ENCODE results near the gene KIF17.
A peak's percentile ranks its signal among the peaks of the same experiment; 100 is the strongest.
"Not testable (repeated sequence)": the region's sequence is repeated elsewhere in the genome, so short reads cannot be mapped to it uniquely, and the experiment has no call there.

The KIF17 gene

DNA sequence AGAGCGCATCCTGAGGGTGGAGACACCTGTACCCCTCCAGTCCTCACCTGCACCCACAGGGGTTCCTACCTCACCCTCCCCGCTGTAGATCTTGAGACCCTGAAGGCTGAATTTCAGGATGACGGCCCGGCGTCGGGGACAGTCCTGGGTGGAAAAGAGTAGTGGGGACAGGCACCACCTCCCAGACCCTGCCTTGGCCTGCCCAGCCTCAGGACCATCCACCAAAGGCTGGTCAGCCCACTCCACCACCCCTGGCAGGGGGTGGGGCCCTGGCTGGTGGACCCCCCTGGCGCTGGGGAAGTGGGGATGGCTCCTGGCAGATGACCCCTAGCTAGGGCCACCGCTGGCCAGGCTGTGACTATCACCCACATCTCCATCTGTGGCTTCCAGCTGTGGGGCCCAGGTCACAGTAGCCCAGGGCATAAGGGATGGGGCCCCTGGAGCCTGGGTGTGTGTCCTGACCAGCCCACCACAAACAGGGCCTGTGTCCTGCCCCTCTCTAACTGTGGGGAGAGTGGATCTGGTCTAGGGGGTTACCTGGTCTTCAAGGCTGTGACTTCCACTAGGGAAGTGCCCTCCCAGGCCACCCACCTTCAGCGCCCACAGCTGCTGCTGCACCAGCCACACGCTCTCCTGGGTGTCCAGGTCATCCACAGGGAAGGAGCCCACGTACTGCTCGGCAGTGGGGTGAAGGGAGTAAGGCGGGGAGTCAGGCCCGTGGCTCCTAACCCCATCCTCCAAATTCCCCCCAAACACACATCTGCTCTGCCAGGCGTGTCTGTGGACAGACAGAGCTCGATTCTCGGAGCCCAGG lies 9.3 kb upstream of the KIF17 start:
- no peak for DNase-seq

DNA sequence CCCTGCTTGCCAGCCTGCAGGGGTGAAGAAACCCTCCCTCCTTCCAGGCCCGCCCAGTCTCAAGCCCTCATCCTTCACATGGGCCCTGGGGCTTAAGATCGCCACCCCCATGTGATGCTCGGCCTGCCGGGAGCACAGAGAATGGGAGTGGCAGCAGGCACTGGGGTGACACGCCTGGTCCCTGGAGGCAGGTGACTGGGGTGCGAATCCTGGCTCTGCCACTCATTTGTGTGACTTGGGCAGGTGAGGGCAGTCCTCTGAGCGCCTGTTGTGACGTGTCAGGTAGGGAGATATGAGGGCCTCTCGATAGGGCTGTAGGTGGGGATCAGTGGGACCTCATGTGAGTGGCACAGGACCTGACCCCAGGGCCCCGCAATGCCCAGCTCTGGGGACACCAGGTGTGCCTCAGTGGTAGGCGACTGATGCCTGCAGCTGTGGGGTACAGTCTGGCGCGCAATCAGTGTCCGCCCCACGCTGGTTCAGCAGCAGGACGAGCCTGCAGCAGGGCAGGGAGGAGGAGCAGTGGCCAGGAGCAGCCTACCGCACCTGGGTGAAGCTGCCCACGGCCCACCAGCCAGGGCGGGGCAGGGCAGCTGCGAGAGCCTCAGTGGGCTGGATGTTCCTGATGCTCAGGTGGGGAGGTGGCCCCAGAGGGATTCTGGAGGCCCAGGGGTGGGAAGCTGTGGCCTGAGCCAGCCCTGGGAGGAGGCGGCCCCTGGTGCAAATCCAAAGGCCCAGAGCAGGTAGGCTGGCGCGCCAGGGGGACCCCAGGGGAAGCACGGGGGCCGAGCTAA lies 8.5 kb upstream of the KIF17 start:
- DNase-seq = no peak

DNA sequence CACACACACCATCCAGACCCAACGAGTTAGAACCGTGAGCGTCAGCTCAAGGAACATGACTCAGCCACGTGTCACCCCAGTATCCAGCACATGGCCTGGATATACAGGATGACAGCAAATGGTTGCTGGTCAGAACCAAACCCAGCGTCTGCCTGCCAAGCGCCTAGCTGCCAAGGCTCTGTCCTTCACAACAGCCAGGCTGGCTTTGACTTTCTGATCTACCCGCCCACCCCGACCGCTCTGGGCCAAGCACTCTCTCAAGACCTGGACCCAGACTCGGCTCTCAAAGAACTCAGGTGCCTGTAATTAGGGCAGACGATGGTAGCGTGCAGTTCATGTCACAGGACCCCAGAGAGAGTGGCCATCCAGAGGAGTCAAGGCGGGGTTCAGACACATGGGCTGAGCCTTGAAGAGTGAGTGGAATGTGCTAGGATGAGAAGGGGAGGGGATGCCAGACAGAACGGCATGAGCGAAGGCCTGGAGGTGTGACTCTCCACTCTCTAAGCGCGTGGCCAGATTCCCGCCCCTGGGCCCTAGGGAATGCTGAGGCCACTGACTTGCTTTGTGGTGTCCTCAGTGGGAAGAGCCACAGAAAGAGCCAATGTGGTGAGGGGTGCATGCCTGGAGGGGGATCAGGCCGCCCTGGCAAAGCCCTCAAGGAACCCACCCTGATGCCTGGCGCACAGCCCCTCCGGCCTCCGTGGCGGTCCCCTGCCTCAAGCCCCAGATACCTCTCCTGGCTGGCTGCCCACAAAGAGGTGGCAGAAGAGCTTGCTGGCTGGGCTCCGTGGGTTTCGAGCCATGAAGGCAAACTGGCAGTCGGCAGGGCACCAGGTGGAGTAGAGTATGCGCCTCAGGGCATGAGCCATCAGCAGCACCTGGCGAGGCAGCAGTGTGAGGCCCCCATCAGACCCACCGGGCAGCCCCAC lies 7.6 kb upstream of the KIF17 start:
- DNase-seq = peak; percentile 82

DNA sequence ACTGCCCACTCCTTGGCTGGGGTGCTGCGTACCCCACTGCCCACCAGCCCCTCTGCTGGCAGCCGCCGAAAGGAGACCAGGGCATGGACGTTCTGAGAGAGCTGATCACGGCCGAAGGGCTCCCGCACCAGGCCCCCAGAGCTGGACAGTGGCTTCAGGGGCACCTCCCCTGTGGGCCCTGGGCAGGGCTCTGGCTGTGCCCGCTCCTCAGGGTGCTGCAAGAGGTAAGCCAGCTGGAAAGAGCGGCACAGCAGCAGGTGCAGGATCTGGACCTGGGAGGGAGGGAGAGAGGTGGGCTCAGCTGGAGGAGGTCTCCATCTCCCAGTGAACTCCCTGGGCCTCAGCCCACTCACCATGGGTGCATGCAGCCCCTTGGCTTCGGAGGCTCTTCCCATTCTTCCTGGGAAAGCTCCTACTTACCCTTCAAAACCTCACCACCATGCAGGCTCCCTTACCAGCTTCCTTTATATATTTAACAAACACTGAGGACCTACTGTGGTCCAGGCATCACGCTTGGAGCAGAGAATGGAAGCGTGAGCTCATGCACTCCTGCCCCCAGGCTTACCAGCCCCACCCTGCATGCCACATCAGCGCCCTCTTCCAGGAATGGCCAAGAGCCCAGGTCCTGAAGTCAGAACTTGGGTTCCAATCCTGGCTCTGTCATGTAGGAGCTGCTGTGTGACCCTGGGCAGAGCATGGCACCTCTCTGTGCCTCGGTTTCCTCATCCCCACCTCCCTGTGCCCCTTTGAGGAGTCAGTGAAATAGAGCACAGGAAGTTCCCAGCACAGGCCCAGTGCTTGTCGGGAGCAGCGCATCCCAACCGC lies 6.8 kb upstream of the KIF17 start:
- no peak for DNase-seq

DNA sequence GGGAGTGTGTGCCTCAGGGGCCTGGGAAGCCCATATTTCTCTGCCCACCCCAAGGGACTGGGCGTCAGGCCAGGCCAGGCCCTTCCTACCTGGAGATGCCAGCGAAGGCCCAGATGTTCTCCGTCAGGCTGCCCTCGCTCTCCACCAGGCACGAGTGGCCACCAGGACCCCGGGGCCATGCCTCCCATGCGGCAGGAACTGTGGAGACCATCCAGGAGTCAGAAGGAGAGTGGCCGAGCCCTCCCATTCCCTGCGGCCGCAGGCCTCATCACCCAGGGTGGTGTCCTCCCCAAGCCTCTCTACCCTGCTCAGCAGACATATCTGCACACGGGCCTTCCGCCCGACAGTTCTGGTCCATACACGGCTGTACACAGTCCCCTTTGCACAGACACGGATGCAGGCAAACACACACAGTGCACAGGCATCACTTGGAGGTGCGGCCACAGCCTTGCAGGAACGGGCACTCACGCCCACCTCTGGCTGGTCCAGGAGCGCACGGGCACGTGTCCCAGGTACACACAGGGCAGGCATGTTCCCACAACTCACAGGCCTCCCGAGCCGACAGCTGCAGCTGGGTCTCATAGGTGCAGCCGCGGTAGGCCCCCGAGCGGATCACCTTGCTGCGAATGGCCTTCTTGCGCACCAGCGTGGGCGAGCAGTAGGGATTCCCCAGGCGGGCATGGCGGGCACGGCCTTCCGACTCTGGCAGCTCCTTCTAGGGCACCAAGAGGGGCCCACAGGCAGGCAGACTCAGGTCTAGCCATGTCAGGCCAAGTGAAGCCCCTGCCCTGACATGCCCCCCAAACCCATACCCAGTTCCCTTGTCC lies 5.9 kb upstream of the KIF17 start:
- DNase-seq = no peak

DNA sequence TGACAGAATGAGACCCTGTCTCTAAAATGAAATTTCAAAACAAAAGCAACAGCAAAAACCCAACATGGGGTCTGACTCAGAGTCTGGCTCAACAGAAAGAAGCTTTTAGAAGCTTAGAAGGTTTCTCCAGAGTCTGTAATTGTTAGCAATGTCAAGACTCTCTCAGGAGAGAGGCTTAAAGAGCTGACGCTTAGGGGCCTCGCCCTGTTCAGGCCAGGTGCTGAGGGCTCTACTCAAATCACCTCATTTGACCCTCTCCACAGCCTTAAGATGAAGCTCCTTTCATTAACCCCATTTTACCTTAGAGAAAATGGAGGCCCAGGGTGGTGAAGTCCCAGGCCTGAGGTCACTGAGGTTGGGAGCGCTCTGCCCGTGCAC lies 5.3 kb upstream of the KIF17 start:
- DNase-seq = no peak

DNA sequence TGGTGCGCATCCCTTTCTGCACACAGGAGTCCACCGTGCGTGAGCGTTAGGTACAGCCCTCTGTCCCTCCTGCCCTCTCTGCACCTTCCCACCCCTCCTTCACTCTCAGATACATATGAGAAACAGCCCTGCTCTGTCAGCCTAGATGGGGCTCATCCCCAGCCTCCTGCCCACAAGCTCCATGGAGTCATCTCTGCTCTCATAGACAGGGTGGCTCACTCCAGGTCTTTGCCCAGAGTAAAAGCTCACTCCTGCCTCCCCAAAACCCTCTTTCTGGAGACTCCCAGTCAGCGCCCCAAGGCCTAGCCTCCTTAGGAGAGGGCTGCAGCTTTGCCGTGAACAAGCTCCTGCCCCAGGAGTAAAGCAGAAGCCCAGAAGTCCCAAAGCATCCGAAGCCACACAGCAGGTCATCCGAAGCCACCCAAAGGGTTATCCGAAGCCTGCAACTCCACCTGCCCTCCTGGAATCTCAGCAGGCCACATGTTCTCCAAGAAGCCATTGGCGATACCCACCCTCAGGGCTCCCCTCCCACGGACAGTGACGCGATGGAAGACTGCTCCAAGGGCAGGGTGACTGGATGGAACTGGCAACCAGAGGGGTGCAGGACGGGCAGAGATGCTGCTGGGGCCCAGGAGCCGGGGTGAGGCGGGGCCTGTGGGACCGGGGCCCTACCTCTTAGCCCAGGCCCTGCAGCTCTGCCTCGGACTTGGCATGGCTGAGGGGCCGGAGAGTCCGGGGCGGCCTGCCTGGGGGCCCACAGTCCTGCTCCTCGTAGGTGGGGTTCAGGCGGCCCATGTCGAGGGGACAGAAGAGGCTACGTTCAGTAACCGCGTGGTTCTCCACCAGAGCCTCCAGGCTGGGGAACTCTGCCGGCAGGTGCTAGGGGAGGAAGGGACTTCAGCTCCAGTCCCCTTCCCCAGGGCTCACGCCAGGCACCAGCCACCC lies 3.6 kb upstream of the KIF17 start:
- DNase-seq = no peak

DNA sequence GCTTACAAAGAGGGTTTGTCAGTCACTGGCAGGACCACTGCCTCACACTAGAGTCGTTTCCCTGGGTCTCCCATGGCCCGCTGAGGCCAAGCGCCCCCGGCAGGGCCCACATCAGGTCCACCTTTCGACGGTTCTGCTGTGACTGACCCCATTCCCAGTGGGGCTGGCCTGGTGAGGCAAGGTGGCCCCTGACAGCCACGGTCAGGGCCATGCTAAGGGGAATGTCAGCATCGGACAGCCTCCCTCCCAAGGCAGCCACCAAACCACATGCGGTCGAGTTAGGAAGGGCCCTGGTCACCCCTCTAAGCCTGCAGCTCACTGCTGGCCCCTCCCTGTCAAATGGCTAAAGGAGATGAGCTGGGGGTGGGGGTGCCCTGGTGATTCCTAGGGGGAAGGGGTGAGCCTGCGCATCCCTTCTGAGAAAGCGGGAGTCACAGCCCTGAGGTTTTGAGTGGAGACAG lies 2.9 kb upstream of the KIF17 start:
- DNase-seq = no peak

DNA sequence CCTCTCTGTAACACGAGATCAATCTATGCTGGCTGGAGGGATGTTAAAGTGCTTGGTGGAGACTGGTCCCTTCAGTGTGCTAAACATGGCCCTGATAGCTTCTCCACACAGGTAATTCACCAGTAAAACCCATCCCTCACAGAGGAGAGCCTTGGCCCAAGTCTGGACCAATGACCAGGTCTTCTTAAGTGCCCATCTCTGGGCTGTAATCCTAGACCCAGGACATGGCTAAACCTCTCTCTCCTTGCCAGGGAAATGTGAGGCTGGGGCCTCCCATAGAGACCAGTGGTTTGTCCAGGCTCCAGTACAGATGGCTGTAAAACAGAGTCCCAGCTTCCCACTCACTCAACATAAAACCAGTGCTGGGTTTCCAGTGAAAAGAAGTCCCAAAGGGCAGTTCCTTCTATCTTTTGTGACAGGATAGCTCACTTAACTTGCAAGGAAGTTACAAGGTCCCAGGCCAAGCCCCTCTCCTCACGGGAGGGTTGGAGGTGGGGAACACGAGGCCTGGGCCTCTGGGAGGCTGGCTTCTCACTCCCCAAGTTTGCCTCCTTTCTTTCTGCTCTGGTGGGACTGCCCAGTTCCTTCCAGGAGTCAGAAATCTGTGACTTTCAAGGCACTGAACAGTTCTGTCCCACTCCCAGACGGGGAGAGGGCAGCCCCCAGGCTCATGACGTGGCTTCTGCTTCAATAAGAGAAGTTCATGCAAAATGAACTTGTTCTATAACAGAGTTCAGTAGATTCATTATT lies 2.2 kb upstream of the KIF17 start:
- no peak for DNase-seq

DNA sequence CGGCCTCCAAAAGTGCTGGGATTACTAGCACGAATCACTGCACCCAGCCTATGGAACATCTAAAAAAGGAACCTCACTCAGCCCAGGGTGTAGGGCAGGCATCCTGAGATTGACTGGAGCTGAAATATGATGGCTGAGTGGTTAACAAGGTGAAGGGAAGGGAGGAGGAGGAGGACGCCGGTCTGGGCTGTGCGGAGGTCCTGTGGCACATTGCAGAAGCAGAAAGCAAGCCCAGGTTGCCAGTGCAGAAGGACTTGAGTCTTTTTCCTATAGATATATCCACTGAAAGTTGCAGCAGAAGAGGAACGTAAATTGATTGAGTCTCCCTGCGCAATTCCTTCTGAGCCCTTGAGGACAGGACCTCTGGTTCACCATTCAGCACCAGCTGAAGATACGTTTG lies 1.5 kb upstream of the KIF17 start:
- DNase-seq = no peak

DNA sequence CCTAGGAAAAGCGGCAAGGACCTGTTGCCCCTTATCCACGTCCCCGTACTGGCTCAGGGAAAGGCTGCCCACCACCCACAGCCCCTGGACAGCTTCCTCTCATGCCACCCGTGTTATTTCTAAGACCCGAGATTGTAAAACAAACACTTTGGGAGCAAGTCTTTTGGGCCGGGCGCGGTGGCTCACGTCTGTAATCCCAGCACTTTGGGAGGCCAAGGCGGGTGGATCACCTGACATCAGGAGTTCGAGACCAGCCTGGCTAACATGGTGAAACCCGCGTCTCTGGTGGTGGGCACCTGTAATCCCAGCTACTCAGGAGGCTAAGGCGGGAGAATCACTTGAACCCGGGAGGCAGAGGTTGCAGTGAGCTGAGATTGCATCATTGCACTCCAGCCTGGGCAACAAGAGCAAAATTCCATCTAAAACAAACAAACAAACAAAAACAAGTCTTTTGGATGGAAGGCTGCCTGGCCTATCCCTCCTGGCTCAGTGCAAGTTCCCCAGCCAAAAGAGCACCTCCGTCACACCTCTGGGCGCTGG lies 606 bp upstream of the KIF17 start:
- DNase-seq = not testable (repeated sequence)

DNA sequence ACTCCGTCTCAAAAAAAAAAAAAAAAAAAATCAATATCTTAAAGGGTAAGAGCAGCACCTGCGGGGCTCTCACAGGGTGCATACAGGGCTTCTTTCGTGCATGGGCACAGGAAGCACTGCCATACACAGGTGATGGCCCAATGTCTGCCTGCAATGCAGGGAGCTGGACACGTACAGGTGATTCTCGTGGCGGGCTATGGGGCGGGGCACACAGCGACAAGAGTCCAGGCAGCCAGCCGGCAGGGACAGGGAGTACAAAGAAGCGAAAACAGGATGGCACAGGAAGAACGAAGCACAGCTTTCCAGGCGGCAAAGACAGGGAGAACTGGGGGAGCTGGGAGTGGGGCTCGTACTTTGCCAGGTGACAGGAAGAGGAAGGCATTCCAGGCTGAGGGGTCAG lies 1.6 kb downstream of the KIF17 start:
- no peak for DNase-seq

DNA sequence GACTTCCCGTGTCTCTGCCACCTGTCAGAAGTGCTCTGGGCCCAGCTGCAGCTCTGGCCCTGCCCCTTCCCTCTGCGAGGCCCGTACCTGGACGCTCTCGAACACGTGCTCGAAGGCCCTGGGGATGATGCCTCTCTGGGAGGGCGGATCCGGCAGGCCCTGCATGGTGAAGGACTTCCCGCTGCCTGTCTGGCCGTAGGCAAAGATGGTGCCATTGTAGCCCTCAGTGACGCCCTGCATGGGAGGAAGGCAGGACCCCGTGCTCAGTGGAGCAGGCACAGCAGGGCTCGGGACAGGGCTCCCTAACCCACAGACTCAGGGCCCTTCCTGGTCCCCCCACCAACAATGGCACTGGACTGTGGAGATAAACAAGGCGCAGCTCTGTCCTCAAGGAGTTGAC lies 2.4 kb downstream of the KIF17 start:
- DNase-seq = no peak

DNA sequence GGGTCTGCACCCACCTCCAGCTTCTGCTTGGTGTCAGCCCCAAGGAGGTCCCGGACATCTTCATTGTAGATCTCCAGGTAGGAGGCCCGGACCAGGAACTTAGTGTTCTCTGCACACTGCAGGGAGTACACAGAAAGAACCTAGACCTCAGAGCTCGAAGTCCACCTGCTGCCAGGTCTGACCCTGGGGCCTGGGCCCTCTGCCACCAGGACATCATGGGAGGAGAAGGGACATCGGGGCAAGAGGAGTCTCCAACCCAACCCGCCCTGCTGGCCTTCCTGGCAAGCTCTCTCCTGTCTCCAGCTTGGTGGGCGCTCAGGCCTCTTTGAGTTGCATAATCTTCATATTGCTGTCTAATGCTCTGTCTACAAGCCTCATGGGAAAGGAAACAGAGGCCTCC lies 4.4 kb downstream of the KIF17 start:
- DNase-seq = no peak

DNA sequence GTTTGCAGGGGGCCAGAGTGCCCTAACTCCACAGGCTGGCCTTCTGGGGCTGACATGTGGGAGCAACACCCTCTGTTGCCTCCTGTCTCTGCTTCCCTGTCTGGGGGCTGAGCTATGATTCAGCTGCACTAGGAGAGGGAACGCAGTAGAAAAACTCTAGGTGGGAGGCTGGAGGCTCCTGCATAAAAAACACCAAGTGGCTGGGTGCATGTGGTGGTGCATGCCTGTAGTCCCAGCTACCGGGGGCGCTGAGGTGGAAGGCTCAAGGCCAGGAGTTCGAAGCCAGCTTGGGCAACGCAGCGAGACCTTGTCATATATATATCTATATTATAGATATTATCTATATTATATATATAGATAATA lies 5.6 kb downstream of the KIF17 start:
- no peak for DNase-seq

DNA sequence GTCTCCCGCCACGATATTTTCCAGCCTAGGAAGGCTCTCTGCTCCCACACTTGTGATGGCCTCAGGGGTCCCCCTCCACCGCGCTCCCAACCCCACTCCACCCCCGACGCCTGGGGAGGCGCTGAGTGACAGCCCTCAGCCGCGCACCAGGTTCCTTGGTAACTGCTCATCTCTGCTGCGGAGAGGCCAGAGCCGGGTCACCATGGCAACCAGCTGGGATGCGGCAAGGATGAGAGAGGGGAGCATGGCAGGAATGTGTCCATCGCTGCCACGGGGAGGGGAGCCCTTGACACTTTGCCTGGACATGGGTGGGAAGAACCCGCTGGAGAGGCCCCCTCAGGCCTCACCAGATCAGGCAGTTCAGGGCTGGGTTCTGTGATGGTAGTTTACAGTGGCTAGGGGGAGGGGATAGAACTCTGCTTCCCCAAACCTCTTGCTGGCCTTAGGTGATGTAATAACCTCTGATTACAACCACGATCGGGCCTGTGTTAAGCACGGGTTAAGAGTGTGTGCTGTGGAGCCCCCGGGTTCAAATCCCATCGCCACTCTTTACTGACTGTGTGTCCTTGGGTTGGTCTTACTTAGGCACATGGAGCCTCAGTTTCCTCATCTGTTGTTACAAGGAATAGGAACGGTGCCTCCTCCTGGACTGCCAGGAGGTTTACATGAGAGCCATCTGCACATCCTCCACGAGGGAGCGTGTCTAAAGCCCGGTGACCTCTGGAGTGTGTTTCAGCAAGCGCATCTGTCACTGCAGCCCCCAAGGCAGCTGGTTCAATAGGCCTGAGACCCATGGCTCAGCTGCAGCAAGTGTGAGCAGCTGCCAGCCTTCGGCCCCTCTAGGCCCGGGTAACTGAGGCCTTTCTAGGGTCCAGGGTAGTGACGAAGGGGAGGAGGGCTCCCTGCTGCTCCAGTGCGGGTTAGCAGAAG lies 6.3 kb downstream of the KIF17 start:
- no peak for DNase-seq

DNA sequence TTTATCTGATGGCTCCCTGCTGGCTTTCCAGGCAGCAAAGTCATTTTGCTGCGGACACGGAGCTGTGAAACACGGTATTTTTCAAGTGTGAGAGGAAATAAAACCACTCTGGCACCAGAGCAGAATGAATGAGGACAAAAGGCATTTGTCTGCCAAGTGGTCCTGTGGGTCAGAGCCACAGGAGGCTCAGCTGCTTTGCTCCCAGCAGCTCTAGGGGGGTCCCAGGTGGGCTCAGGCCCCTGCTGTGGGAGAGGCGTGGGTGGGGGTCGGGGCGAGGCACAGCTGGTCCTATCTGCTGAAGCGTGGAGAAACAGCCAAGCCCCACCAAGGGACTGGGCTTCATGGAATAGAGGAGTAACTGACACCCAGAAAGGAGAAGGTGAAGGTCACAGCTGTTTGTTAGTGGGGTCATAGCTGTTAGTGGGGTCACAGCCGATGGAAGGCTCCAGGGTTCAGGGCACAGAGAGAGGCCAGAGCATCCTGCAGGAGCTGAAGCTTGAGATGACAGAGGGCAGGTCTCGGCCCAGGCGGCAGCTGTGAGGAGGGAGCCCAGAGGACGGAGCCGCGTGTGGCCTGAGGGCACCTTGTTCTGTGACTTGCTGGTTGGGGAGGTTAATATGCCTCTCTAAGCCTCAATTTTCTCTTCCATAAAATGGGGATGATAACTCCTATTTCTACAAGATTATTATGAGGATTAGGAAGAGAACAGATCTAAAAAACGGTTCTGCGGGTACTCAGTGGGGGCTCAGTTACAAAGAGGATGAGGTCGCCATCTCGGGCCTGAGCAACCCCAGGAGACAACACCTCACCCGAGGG lies 7.1 kb downstream of the KIF17 start:
- no peak for DNase-seq
